Measurements from ENCODE around the gene GCGR.
"Not testable (repeated sequence)": the region's sequence is repeated elsewhere in the genome, so short reads cannot be mapped to it uniquely, and the experiment has no call there.

The GCGR gene

GRCh38 chr17:81837641-81838040, 33.7 kb downstream of the GCGR start:
- H3K4me1 ChIP-seq (ENCODE audit: insufficient read depth, low read length), result no peaks in the 10 kb centered on the region
- 89% methylated on average over 9 of the region's 9 CpGs for WGBS
- peaks cover 3% of the 10 kb centered on the region; the same call in 1 of the 2 replicates for H3K36me3 ChIP-seq (ENCODE audit: insufficient read depth, low read length)
- H3K27me3 ChIP-seq (ENCODE audit: insufficient read depth, low read length), result no peaks in the 10 kb centered on the region
- no peak overlapping the region for H3K4me3 ChIP-seq (ENCODE audit: low read length)
- H3K9me3 ChIP-seq (ENCODE audit: insufficient read depth, low read depth, low read length), result no peaks in the 10 kb centered on the region
- no peak overlapping the region for H3K27ac ChIP-seq (ENCODE audit: low read depth, low read length)
- no peak overlapping the region for H3K9ac ChIP-seq (ENCODE audit: low read depth, low read length)

GRCh38 chr17:81838753-81839255, 34.9 kb downstream of the GCGR start:
- H3K9ac ChIP-seq (ENCODE audit: low read depth, low read length), result no peak overlapping the region
- no peak overlapping the region for H3K27ac ChIP-seq (ENCODE audit: low read depth, low read length)
- peaks cover 15% of the 10 kb centered on the region for H3K36me3 ChIP-seq (ENCODE audit: insufficient read depth, low read length)
- no peak overlapping the region for H3K4me3 ChIP-seq (ENCODE audit: low read length)
- H3K27me3 ChIP-seq (ENCODE audit: insufficient read depth, low read length), result no peaks in the 10 kb centered on the region
- H3K4me1 ChIP-seq (ENCODE audit: insufficient read depth, low read length), result no peaks in the 10 kb centered on the region
- WGBS, result 66% methylated on average over 17 of the region's 17 CpGs
- no peaks in the 10 kb centered on the region for H3K9me3 ChIP-seq (ENCODE audit: insufficient read depth, low read depth, low read length)

GRCh38 chr17:81839301-81839700, 35.4 kb downstream of the GCGR start:
- Histone ChIP-seq H3K4me1 (ENCODE audit: insufficient read depth, low read length) (no peaks in the 10 kb centered on the region), H3K36me3 (ENCODE audit: insufficient read depth, low read length) (peaks cover 20% of the 10 kb centered on the region), H3K9ac (ENCODE audit: low read depth, low read length) (no peak overlapping the region), H3K27ac (ENCODE audit: low read depth, low read length) (no peak overlapping the region), H3K4me3 (ENCODE audit: low read length) (no peak overlapping the region), H3K27me3 (ENCODE audit: insufficient read depth, low read length) (no peaks in the 10 kb centered on the region), H3K9me3 (ENCODE audit: insufficient read depth, low read depth, low read length) (no peaks in the 10 kb centered on the region)
- 90% methylated on average over 15 of the region's 15 CpGs for WGBS

GRCh38 chr17:81840059-81840458, 36.1 kb downstream of the GCGR start:
- peaks cover 28% of the 10 kb centered on the region for H3K36me3 ChIP-seq (ENCODE audit: insufficient read depth, low read length)
- H3K4me3 ChIP-seq (ENCODE audit: low read length); H3K27me3 ChIP-seq (ENCODE audit: insufficient read depth, low read length); H3K4me1 ChIP-seq (ENCODE audit: insufficient read depth, low read length); H3K9ac ChIP-seq (ENCODE audit: low read depth, low read length); H3K27ac ChIP-seq (ENCODE audit: low read depth, low read length); H3K9me3 ChIP-seq (ENCODE audit: insufficient read depth, low read depth, low read length): not testable (repeated sequence)
- 98% methylated on average over 5 of the region's 5 CpGs for WGBS

GRCh38 chr17:81840826-81841778, 37.2 kb downstream of the GCGR start:
- H3K27ac ChIP-seq (ENCODE audit: low read depth, low read length), result no peak overlapping the region; the same call in 1 of the 2 replicates
- no peak overlapping the region for H3K4me3 ChIP-seq (ENCODE audit: low read length)
- peaks cover 38% of the 10 kb centered on the region for H3K36me3 ChIP-seq (ENCODE audit: insufficient read depth, low read length)
- H3K9ac ChIP-seq (ENCODE audit: low read depth, low read length), result peak overlapping the region; percentile 24; the same call in 1 of the 2 replicates
- H3K9me3 ChIP-seq (ENCODE audit: insufficient read depth, low read depth, low read length), result no peaks in the 10 kb centered on the region
- WGBS, result 90% methylated on average over 40 of the region's 40 CpGs
- H3K4me1 ChIP-seq (ENCODE audit: insufficient read depth, low read length), result no peaks in the 10 kb centered on the region
- H3K27me3 ChIP-seq (ENCODE audit: insufficient read depth, low read length), result no peaks in the 10 kb centered on the region

- H3K9me3 ChIP-seq (ENCODE audit: insufficient read depth, low read depth, low read length), result no peaks in the 10 kb centered on the region
- no peak overlapping the region for H3K4me3 ChIP-seq (ENCODE audit: low read length)
- 95% methylated on average over 15 of the region's 15 CpGs for WGBS
- H3K27ac ChIP-seq (ENCODE audit: low read depth, low read length), result no peak overlapping the region; the same call in 1 of the 2 replicates
- H3K4me1 ChIP-seq (ENCODE audit: insufficient read depth, low read length), result no peaks in the 10 kb centered on the region
- no peaks in the 10 kb centered on the region for H3K27me3 ChIP-seq (ENCODE audit: insufficient read depth, low read length)
- H3K36me3 ChIP-seq (ENCODE audit: insufficient read depth, low read length), result peaks cover 46% of the 10 kb centered on the region
- H3K9ac ChIP-seq (ENCODE audit: low read depth, low read length), result 0 out of 2 replicates have a peak overlapping the region, but pooled peaks have one; percentile 24
Observed at GRCh38 chr17:81841866-81842265, 37.9 kb downstream of the GCGR start.

- H3K4me1 ChIP-seq (ENCODE audit: insufficient read depth, low read length), result no peaks in the 10 kb centered on the region
- no peaks in the 10 kb centered on the region for H3K9me3 ChIP-seq (ENCODE audit: insufficient read depth, low read depth, low read length)
- no peaks in the 10 kb centered on the region for H3K27me3 ChIP-seq (ENCODE audit: insufficient read depth, low read length)
- 97% methylated on average over 11 of the region's 11 CpGs for WGBS
- H3K36me3 ChIP-seq (ENCODE audit: insufficient read depth, low read length), result peaks cover 50% of the 10 kb centered on the region
- H3K4me3 ChIP-seq (ENCODE audit: low read length), result no peak overlapping the region
- no peak overlapping the region for H3K9ac ChIP-seq (ENCODE audit: low read depth, low read length)
- H3K27ac ChIP-seq (ENCODE audit: low read depth, low read length), result no peak overlapping the region
Observed at GRCh38 chr17:81842378-81842724, 38.4 kb downstream of the GCGR start.

- Histone ChIP-seq H3K27me3 (ENCODE audit: insufficient read depth, low read length) (no peaks in the 10 kb centered on the region), H3K27ac (ENCODE audit: low read depth, low read length) (no peak overlapping the region), H3K9me3 (ENCODE audit: insufficient read depth, low read depth, low read length) (no peaks in the 10 kb centered on the region), H3K9ac (ENCODE audit: low read depth, low read length) (no peak overlapping the region), H3K4me3 (ENCODE audit: low read length) (no peak overlapping the region), H3K4me1 (ENCODE audit: insufficient read depth, low read length) (no peaks in the 10 kb centered on the region), H3K36me3 (ENCODE audit: insufficient read depth, low read length) (peaks cover 53% of the 10 kb centered on the region)
- WGBS, result 94% methylated on average over 21 of the region's 21 CpGs
Observed at GRCh38 chr17:81842725-81843504, 39.0 kb downstream of the GCGR start.

- Histone ChIP-seq H3K27me3 (ENCODE audit: insufficient read depth, low read length) (no peaks in the 10 kb centered on the region), H3K9ac (ENCODE audit: low read depth, low read length) (no peak overlapping the region), H3K9me3 (ENCODE audit: insufficient read depth, low read depth, low read length) (no peaks in the 10 kb centered on the region), H3K4me1 (ENCODE audit: insufficient read depth, low read length) (no peaks in the 10 kb centered on the region), H3K27ac (ENCODE audit: low read depth, low read length) (no peak overlapping the region), H3K4me3 (ENCODE audit: low read length) (no peak overlapping the region), H3K36me3 (ENCODE audit: insufficient read depth, low read length) (peaks cover 58% of the 10 kb centered on the region)
- WGBS, result 96% methylated on average over 30 of the region's 30 CpGs
Observed at GRCh38 chr17:81843713-81844326, 39.9 kb downstream of the GCGR start.

- Histone ChIP-seq H3K27me3 (ENCODE audit: insufficient read depth, low read length) (no peaks in the 10 kb centered on the region), H3K27ac (ENCODE audit: low read depth, low read length) (no peak overlapping the region), H3K4me1 (ENCODE audit: insufficient read depth, low read length) (no peaks in the 10 kb centered on the region), H3K9ac (ENCODE audit: low read depth, low read length) (no peak overlapping the region), H3K36me3 (ENCODE audit: insufficient read depth, low read length) (peaks cover 62% of the 10 kb centered on the region), H3K9me3 (ENCODE audit: insufficient read depth, low read depth, low read length) (no peaks in the 10 kb centered on the region), H3K4me3 (ENCODE audit: low read length) (no peak overlapping the region)
- WGBS, result 93% methylated on average over 14 of the region's 14 CpGs
Observed at GRCh38 chr17:81844327-81844851, 40.4 kb downstream of the GCGR start.

Measured in HUES64 (cell line).